ENCODE measurements around the gene MYBPC3. TPM values are rescaled to one million over a fixed set of nuclear protein-coding genes. Genes with fewer than 3 reads are reported as not detected.
A peak's percentile ranks its signal among the peaks of the same experiment; 100 is the strongest.

The MYBPC3 gene
- total and polyA plus RNA-seq, 2 donors from 2014 or later: 0.19 to 0.52 TPM

DNA sequence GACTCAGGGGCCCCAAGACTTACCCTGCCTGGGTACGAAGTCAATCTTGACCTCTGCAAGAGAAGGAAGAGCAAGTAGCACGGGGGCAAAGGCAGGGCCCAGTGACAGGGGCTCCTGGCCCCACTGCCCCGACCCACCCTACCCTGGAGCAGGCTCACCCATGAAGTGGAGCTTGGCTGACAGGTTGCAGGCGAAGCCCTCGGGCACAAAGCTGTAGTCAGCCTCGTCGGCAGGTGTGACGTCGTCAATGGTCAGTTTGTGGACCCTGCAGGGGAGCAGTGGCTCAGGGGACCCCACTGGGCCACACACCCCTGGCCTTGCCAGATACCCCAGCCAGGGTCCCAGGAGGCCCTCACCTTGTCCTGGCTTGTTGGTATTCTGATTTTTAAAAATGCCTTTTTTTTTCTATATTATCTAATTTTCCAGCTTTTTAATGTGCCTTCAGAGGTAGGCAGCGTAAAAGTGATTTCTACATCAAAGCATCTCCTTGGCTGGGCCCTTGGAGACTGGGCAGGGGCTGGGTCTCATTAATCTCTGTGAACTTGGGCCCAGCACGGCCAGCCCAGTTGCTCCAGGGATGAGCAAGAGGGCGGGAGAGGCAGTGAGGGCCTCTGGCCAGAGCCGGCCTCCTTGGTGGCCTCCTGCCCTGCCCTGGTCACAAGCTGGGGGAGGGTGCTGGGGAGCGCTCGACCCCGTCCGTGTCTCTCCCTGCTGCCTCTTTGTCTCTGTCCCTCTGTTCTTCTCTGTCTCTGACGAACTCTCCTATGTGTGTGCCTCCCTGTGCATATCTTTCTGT lies 11.3 kb downstream of the MYBPC3 start:
- Histone ChIP-seq H3K27me3 (ENCODE audit: control insufficient read depth, insufficient read depth, low read length) (no peaks in the 10 kb centered on the region), H3K36me3 (ENCODE audit: control insufficient read depth in 2 of 3, insufficient read depth in 3 of 3, low read length in 3 of 3) (no peaks in the 10 kb centered on the region), H3K4me3 (ENCODE audit: low read length in 3 of 3) (no peak overlapping the region), H3K27ac (ENCODE audit: low read depth in 2 of 2, low read length in 2 of 2) (no peak overlapping the region), H3K4me1 (ENCODE audit: control insufficient read depth in 2 of 3, insufficient read depth in 2 of 3, low read depth in 1 of 3, low read length in 3 of 3) (no peaks in the 10 kb centered on the region), H3K9ac (ENCODE audit: low read length in 3 of 3) (no peak overlapping the region), H3K9me3 (ENCODE audit: control insufficient read depth in 2 of 3, insufficient read depth in 1 of 3, low read length in 3 of 3) (no peaks in the 10 kb centered on the region)
- TF ChIP-seq CTCF (IDR thresholded peaks at IDR 0.05; ENCODE audit: borderline replicate concordance, extremely low read depth, insufficient read depth): no peak
- intact Hi-C loops (cut with DNase I): no loop called here
- DNase-seq (peak in 2 of 5 donors; percentile 25 to 60), FAIRE-seq (no peak)

DNA sequence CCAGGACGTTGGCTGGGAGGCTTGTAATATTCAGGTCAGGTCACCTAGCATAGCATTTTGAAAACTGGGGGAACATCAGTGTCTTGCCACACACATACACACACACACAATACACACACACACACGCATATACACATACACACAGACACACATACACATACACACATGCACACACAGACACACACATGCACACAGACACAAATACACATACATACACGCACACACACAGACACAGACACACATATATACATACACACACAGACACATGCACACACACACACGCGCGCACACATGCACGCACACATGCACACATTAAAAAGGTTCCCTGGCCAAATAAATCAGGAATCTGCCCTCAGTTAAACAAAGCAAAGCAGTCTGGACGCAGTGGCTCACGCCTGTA lies 12.5 kb downstream of the MYBPC3 start:
- H3K4me1 ChIP-seq (ENCODE audit: control insufficient read depth in 2 of 3, insufficient read depth in 2 of 3, low read depth in 1 of 3, low read length in 3 of 3): no peaks in the 10 kb centered on the region
- FAIRE-seq (no peak), DNase-seq (no peak)
- H3K4me3 ChIP-seq (ENCODE audit: low read length in 3 of 3): no peak overlapping the region
- intact Hi-C loops (cut with DNase I): no loop called here
- no peak overlapping the region for H3K27ac ChIP-seq (ENCODE audit: low read depth in 2 of 2, low read length in 2 of 2)
- TF ChIP-seq CTCF (IDR thresholded peaks at IDR 0.05; ENCODE audit: borderline replicate concordance, extremely low read depth, insufficient read depth): no peak
- no peaks in the 10 kb centered on the region for H3K9me3 ChIP-seq (ENCODE audit: control insufficient read depth in 2 of 3, insufficient read depth in 1 of 3, low read length in 3 of 3)
- no peaks in the 10 kb centered on the region for H3K27me3 ChIP-seq (ENCODE audit: control insufficient read depth, insufficient read depth, low read length)
- no peak overlapping the region for H3K9ac ChIP-seq (ENCODE audit: low read length in 3 of 3)
- H3K36me3 ChIP-seq (ENCODE audit: control insufficient read depth in 2 of 3, insufficient read depth in 3 of 3, low read length in 3 of 3): no peaks in the 10 kb centered on the region

GRCh38 chr11:47338396-47339241 lies 13.9 kb downstream of the MYBPC3 start:
- Histone ChIP-seq H3K9ac (ENCODE audit: low read length in 3 of 3) (no peak overlapping the region), H3K27me3 (ENCODE audit: control insufficient read depth, insufficient read depth, low read length) (no peaks in the 10 kb centered on the region), H3K27ac (ENCODE audit: low read depth in 2 of 2, low read length in 2 of 2) (no peak overlapping the region), H3K9me3 (ENCODE audit: control insufficient read depth in 2 of 3, insufficient read depth in 1 of 3, low read length in 3 of 3) (no peaks in the 10 kb centered on the region), H3K36me3 (ENCODE audit: control insufficient read depth in 2 of 3, insufficient read depth in 3 of 3, low read length in 3 of 3) (no peaks in the 10 kb centered on the region), H3K4me1 (ENCODE audit: control insufficient read depth in 2 of 3, insufficient read depth in 2 of 3, low read depth in 1 of 3, low read length in 3 of 3) (no peaks in the 10 kb centered on the region), H3K4me3 (ENCODE audit: low read length in 3 of 3) (no peak overlapping the region)
- intact Hi-C loops (cut with DNase I): no loop called here
- DNase-seq (peak in 2 of 5 donors; percentile 31 to 63), FAIRE-seq (no peak)
- no peak for TF ChIP-seq CTCF (IDR thresholded peaks at IDR 0.05; ENCODE audit: borderline replicate concordance, extremely low read depth, insufficient read depth)
